ENCODE data around the gene GJB3.
"Not testable (repeated sequence)": the region's sequence is repeated elsewhere in the genome, so short reads cannot be mapped to it uniquely, and the experiment has no call there.

GJB3 gene

GRCh38 chr1:34786521-34787325 is 5.7 kb downstream of the GJB3 start:
- peak; percentile 67 for DNase-seq (ENCODE audit: low spot score)

GRCh38 chr1:34787461-34788420 is 6.7 kb downstream of the GJB3 start:
- DNase-seq (ENCODE audit: low spot score): no peak

- DNase-seq (ENCODE audit: low spot score): no peak
Observed at GRCh38 chr1:34790985-34791384, 10.0 kb downstream of the GJB3 start.

- no peak for DNase-seq (ENCODE audit: low spot score)
Observed at GRCh38 chr1:34792424-34792823, 11.4 kb downstream of the GJB3 start.

- DNase-seq (ENCODE audit: low spot score): no peak
Observed at GRCh38 chr1:34792868-34793727, 12.1 kb downstream of the GJB3 start, which contains the start of gene GJA4. Gene GJA4 (plus strand): TSS chr1:34792999. CDS start chr1:34794214, 1,215 bp downstream.

- no peak for DNase-seq (ENCODE audit: low spot score)
Observed at GRCh38 chr1:34794001-34794789, 13.2 kb downstream of the GJB3 start.

- no peak for DNase-seq (ENCODE audit: low spot score)
Observed at GRCh38 chr1:34794790-34795180, 13.8 kb downstream of the GJB3 start.

GRCh38 chr1:34795916-34796315 is 14.9 kb downstream of the GJB3 start:
- DNase-seq (ENCODE audit: low spot score): no peak

GRCh38 chr1:34796990-34797389 is 16.0 kb downstream of the GJB3 start:
- no peak for DNase-seq (ENCODE audit: low spot score)

GRCh38 chr1:34800214-34800613 is 19.2 kb downstream of the GJB3 start:
- no peak for DNase-seq (ENCODE audit: low spot score)

GRCh38 chr1:34803770-34804169 is 22.8 kb downstream of the GJB3 start:
- no peak for DNase-seq (ENCODE audit: low spot score)

GRCh38 chr1:34806396-34806795 is 25.4 kb downstream of the GJB3 start:
- no peak for DNase-seq (ENCODE audit: low spot score)

GRCh38 chr1:34808051-34808810 is 27.2 kb downstream of the GJB3 start:
- no peak for DNase-seq (ENCODE audit: low spot score)

- DNase-seq (ENCODE audit: low spot score): not testable (repeated sequence)
Observed at GRCh38 chr1:34810781-34811180, 29.8 kb downstream of the GJB3 start.

GRCh38 chr1:34816332-34816731 is 35.3 kb downstream of the GJB3 start:
- no peak for DNase-seq (ENCODE audit: low spot score)

- no peak for DNase-seq (ENCODE audit: low spot score)
Observed at GRCh38 chr1:34816778-34817177, 35.8 kb downstream of the GJB3 start.

- not testable (repeated sequence) for DNase-seq (ENCODE audit: low spot score)
Observed at GRCh38 chr1:34818862-34819261, 37.8 kb downstream of the GJB3 start.

- DNase-seq (ENCODE audit: low spot score): no peak
Observed at GRCh38 chr1:34822202-34822601, 41.2 kb downstream of the GJB3 start.

GRCh38 chr1:34824817-34825454 is 43.9 kb downstream of the GJB3 start:
- no peak for DNase-seq (ENCODE audit: low spot score)
